22Rv1 (cell line): ENCODE data around the gene STK40.

ENCODE experiments used
- ZFX ChIP-seq: fragments of 450-650 bp; IDR thresholded peaks from 2 replicates; pipeline ENCODE4 v1.6.1; 2017; ENCODE audit warnings: antibody characterized with exemption, borderline replicate concordance
- TF ChIP-seq, protein P1 (sequence below): fragments of 450-650 bp; IDR thresholded peaks from 2 replicates; pipeline ENCODE4 v1.5.1; 2017; ENCODE audit warnings: mild to moderate bottlenecking

DNA sequence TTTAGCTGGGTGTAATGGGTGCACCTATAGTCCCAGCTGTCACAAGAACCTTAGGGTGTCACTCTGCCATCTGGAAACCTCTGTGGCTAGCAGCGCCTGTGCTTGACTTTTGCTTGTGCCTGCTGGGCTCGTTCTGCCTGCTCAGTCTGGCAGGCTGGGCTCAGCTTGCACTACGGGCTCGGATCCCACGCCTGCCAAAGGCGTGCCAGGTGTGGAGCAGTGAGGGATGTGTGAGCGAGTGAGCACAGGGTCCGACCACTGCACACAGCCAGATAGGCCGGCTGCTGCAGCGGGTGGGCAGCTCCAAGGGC, 14.7 kb upstream of the STK40 start:
- no peak for TF ChIP-seq ZFX
- TF ChIP-seq, protein P1, sequence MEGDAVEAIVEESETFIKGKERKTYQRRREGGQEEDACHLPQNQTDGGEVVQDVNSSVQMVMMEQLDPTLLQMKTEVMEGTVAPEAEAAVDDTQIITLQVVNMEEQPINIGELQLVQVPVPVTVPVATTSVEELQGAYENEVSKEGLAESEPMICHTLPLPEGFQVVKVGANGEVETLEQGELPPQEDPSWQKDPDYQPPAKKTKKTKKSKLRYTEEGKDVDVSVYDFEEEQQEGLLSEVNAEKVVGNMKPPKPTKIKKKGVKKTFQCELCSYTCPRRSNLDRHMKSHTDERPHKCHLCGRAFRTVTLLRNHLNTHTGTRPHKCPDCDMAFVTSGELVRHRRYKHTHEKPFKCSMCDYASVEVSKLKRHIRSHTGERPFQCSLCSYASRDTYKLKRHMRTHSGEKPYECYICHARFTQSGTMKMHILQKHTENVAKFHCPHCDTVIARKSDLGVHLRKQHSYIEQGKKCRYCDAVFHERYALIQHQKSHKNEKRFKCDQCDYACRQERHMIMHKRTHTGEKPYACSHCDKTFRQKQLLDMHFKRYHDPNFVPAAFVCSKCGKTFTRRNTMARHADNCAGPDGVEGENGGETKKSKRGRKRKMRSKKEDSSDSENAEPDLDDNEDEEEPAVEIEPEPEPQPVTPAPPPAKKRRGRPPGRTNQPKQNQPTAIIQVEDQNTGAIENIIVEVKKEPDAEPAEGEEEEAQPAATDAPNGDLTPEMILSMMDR, result no peak
